Measurements from ENCODE around the gene BEND2. TPM values are rescaled to one million over a fixed set of nuclear protein-coding genes. Genes with fewer than 3 reads are reported as not detected.
"Not testable (repeated sequence)": the region's sequence is repeated elsewhere in the genome, so short reads cannot be mapped to it uniquely, and the experiment has no call there.

BEND2 gene
- not detected in 2 replicates for total RNA-seq (2021)
- Bru-seq, nascent RNA = not detected
- BruChase-seq, experiment 1, labeled RNA remaining after a 2-hour chase = not detected
- not detected for BruChase-seq, experiment 2, labeled RNA remaining after a 6-hour chase
- long read RNA-seq = 0 reads

DNA sequence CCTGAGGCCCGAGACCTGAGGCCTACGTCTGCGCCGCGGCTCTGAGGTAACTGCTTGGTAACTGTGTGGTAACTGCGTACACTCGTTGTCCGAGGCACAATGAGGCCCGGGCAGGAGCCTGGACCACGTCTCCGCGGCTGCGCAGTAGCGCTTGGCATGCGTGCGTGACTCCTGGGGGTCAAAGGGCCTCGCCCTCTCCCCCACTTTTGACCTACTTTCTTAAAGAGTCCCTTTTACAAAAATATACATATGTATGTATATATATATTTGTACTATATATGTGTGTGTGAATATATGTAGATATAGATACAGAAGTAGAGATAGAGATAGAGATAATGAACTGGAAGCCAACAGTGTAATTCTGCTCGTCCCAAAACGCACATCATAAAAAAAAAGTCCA, at the start of gene BEND2:
TSS of gene BEND2 (minus strand) at position 101 of the 400 bp plus-strand sequence. CDS start 136 bp downstream, outside the sequence.
- BruUV-seq (replicated peaks) = no TSS peak
- intact Hi-C loops (cut with micrococcal nuclease; ENCODE audit: unreplicated experiment) = no loop called here
- H3K36me3 ChIP-seq (ENCODE audit: low read depth) = no peaks in the 10 kb centered on the region
- H3K9me2 ChIP-seq (ENCODE audit: insufficient read depth) = no peaks in the 10 kb centered on the region
- no peak within 1 kb of the TSS for H2AFZ ChIP-seq
- no peaks in the 10 kb centered on the region for H3K27me3 ChIP-seq (ENCODE audit: insufficient read depth, low read depth)
- CTCF ChIA-PET = no interaction called here
- no peak within 1 kb of the TSS for H3K27ac ChIP-seq
- H3K4me2 ChIP-seq = no peak within 1 kb of the TSS
- no peaks in the 10 kb centered on the region for H3K79me2 ChIP-seq (ENCODE audit: low read depth)
- H4K20me1 ChIP-seq (ENCODE audit: insufficient read depth) = no peaks in the 10 kb centered on the region
- no peak for TF ChIP-seq EZH2 (IDR thresholded peaks at IDR 0.05; ENCODE audit: low read depth)
- TF ChIP-seq, protein P1, sequence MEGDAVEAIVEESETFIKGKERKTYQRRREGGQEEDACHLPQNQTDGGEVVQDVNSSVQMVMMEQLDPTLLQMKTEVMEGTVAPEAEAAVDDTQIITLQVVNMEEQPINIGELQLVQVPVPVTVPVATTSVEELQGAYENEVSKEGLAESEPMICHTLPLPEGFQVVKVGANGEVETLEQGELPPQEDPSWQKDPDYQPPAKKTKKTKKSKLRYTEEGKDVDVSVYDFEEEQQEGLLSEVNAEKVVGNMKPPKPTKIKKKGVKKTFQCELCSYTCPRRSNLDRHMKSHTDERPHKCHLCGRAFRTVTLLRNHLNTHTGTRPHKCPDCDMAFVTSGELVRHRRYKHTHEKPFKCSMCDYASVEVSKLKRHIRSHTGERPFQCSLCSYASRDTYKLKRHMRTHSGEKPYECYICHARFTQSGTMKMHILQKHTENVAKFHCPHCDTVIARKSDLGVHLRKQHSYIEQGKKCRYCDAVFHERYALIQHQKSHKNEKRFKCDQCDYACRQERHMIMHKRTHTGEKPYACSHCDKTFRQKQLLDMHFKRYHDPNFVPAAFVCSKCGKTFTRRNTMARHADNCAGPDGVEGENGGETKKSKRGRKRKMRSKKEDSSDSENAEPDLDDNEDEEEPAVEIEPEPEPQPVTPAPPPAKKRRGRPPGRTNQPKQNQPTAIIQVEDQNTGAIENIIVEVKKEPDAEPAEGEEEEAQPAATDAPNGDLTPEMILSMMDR (conservative IDR thresholded peaks at IDR 0.05) = no peak
- no peaks in the 10 kb centered on the region for H3F3A ChIP-seq (ENCODE audit: insufficient read depth, low read depth)
- H3K4me1 ChIP-seq (replicated peaks; ENCODE audit: insufficient read depth) = no peaks in the 10 kb centered on the region
- POLR2A ChIA-PET (ENCODE audit: unreplicated experiment) = no interaction called here
- no peaks in the 10 kb centered on the region for H3K9me3 ChIP-seq (ENCODE audit: insufficient read depth, low read depth)
- H3K4me3 ChIP-seq = no peak within 1 kb of the TSS
- DNase-seq = no peak

DNA sequence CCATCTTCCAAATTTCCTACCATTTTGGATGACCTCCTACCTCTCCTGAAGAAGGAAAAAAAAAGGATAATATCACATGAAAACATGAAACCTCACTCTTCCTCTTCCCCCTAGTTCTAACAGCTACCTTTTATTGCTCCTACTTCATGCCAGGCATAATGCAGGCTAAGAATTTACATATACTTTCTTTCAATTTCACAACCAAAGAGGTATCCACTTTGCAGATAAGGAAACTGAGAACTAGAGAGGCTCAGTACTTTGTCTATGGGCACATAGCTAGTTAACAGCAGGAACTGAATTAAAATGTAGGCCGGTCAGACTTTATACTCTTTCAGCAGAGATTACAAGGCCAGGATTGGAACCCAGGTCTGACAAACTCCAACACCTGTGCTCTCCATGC, 34.4 kb upstream of the BEND2 start:
- Histone ChIP-seq H3K4me3 (no peak overlapping the region), H3K4me2 (no peak overlapping the region), H3K27me3 (ENCODE audit: insufficient read depth, low read depth) (no peaks in the 10 kb centered on the region), H3K27ac (no peak overlapping the region), H3K9me3 (ENCODE audit: insufficient read depth, low read depth) (no peaks in the 10 kb centered on the region), H2AFZ (no peak overlapping the region), H3K4me1 (replicated peaks; ENCODE audit: insufficient read depth) (no peaks in the 10 kb centered on the region), H4K20me1 (ENCODE audit: insufficient read depth) (no peaks in the 10 kb centered on the region), H3F3A (ENCODE audit: insufficient read depth, low read depth) (no peaks in the 10 kb centered on the region), H3K36me3 (ENCODE audit: low read depth) (no peaks in the 10 kb centered on the region), H3K79me2 (ENCODE audit: low read depth) (no peaks in the 10 kb centered on the region), H3K9me2 (ENCODE audit: insufficient read depth) (no peaks in the 10 kb centered on the region)
- DNase-seq = no peak
- intact Hi-C loops (cut with micrococcal nuclease; ENCODE audit: unreplicated experiment) = no loop called here
- ChIA-PET POLR2A (ENCODE audit: unreplicated experiment) (no interaction called here), CTCF (no interaction called here)
- BruUV-seq (replicated peaks) = no TSS peak
- no peak for TF ChIP-seq EZH2 (IDR thresholded peaks at IDR 0.05; ENCODE audit: low read depth)
- TF ChIP-seq, protein P1 (conservative IDR thresholded peaks at IDR 0.05) = no peak

DNA sequence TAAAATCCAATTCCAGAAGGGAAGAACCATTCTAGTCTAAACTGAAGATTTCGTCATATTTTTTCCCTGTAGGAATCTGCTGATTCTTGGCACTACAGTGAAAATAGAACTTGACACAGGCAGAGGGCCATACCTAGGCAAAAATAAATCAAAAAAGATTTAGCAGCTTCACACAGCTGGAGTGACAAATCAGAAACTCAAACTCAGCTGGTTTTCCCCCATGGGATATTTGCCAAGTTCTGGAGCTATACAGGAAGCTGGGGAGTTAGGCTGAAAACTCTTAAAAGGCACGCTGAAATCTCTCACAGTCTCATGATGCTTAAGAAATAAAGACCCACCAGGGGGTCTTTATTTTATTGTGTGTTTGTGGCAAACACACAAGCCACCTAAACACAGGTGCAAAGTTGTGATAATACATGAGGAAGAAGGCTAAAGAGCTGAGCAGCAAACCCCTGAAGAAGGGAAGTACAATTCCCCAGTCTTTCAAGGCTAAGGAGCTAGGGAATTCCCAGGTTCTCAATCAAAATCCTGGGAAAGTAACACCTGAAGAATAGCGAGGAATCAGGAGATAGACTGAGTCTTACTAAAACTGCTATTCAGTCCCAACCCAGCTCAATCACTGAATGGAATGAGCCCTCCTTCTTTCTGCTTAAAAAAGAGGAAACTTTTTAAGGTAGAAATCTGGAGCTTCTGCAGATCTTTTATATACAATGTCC, 32.1 kb upstream of the BEND2 start:
- Histone ChIP-seq H3K27me3 (ENCODE audit: insufficient read depth, low read depth) (no peaks in the 10 kb centered on the region), H3F3A (ENCODE audit: insufficient read depth, low read depth) (no peaks in the 10 kb centered on the region), H3K79me2 (ENCODE audit: low read depth) (no peaks in the 10 kb centered on the region), H3K9me3 (ENCODE audit: insufficient read depth, low read depth) (no peaks in the 10 kb centered on the region), H3K9me2 (ENCODE audit: insufficient read depth) (no peaks in the 10 kb centered on the region), H4K20me1 (ENCODE audit: insufficient read depth) (no peaks in the 10 kb centered on the region), H2AFZ (no peak overlapping the region), H3K36me3 (ENCODE audit: low read depth) (no peaks in the 10 kb centered on the region), H3K4me2 (no peak overlapping the region), H3K4me3 (no peak overlapping the region), H3K27ac (no peak overlapping the region), H3K4me1 (replicated peaks; ENCODE audit: insufficient read depth) (no peaks in the 10 kb centered on the region)
- no TSS peak for BruUV-seq (replicated peaks)
- ChIA-PET POLR2A (ENCODE audit: unreplicated experiment) (no interaction called here), CTCF (no interaction called here)
- TF ChIP-seq EZH2 (IDR thresholded peaks at IDR 0.05; ENCODE audit: low read depth) = no peak
- intact Hi-C loops (cut with micrococcal nuclease; ENCODE audit: unreplicated experiment) = no loop called here
- no peak for DNase-seq

DNA sequence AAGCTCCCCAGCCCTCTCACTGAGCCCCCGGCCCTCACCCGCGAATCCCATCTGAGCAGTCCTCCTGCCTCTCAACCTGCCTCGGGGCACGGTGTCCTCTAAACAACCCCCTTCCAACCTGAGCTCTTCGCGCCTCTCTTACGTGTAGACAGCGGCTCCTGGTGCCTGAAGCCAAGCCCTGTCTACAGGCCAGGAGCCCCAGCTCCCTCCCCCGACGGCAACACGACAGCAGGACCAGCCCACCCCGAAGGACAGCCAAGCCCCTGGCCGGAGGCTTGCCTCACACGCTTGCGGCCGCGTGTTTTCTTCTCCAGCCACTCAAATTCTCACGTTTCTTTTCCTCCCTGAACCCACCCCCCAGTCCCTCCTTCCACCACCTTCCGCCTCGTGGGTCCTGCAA, 9.0 kb upstream of the BEND2 start:
- H3K9me3 ChIP-seq (ENCODE audit: insufficient read depth, low read depth); POLR2A ChIA-PET (ENCODE audit: unreplicated experiment); H3K36me3 ChIP-seq (ENCODE audit: low read depth); H3K9me2 ChIP-seq (ENCODE audit: insufficient read depth); H3K79me2 ChIP-seq (ENCODE audit: low read depth); BruUV-seq (replicated peaks); H3K27ac ChIP-seq; H4K20me1 ChIP-seq (ENCODE audit: insufficient read depth); H3K4me3 ChIP-seq; intact Hi-C loops (cut with micrococcal nuclease; ENCODE audit: unreplicated experiment); H3K4me1 ChIP-seq (replicated peaks; ENCODE audit: insufficient read depth); CTCF ChIA-PET; H3K4me2 ChIP-seq; DNase-seq; H2AFZ ChIP-seq; H3F3A ChIP-seq (ENCODE audit: insufficient read depth, low read depth): not testable (repeated sequence)
- H3K27me3 ChIP-seq (ENCODE audit: insufficient read depth, low read depth) = peaks cover 21% of the 10 kb centered on the region

All from PC-9 (cell line).